ENCODE measurements around the gene CCDC184. TPM values are rescaled to one million over a fixed set of nuclear protein-coding genes. Genes with fewer than 3 reads are reported as not detected.

Gene CCDC184
- total and polyA plus RNA-seq, 2 donors (not counting 1 experiment from before 2014, with no cell fraction given) = 0.54 to 1.4 TPM

- Mint-ChIP-seq H3K4me3 (no peak overlapping the region), H3K27ac (no peak overlapping the region), H3K4me1 (peaks cover 9% of the 10 kb centered on the region), H3K9me3 (ENCODE audit: insufficient read depth) (no peaks in the 10 kb centered on the region), H3K27me3 (peaks cover 22% of the 10 kb centered on the region)
- TF ChIP-seq, protein P1, sequence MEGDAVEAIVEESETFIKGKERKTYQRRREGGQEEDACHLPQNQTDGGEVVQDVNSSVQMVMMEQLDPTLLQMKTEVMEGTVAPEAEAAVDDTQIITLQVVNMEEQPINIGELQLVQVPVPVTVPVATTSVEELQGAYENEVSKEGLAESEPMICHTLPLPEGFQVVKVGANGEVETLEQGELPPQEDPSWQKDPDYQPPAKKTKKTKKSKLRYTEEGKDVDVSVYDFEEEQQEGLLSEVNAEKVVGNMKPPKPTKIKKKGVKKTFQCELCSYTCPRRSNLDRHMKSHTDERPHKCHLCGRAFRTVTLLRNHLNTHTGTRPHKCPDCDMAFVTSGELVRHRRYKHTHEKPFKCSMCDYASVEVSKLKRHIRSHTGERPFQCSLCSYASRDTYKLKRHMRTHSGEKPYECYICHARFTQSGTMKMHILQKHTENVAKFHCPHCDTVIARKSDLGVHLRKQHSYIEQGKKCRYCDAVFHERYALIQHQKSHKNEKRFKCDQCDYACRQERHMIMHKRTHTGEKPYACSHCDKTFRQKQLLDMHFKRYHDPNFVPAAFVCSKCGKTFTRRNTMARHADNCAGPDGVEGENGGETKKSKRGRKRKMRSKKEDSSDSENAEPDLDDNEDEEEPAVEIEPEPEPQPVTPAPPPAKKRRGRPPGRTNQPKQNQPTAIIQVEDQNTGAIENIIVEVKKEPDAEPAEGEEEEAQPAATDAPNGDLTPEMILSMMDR (IDR thresholded peaks at IDR 0.05) = no peak
- TF ChIP-seq EZH2 (IDR thresholded peaks at IDR 0.05; ENCODE audit: borderline replicate concordance, insufficient read depth, low read depth, low read length, poor library complexity, severe bottlenecking) = no peak
- H3K79me2 ChIP-seq (ENCODE audit: control insufficient read depth, insufficient read depth, low read length) = no peaks in the 10 kb centered on the region
- H3K4me1 ChIP-seq (ENCODE audit: control insufficient read depth in 2 of 2, insufficient read depth in 2 of 2, low read length in 2 of 2) = peaks cover 8 to 10% of the 10 kb centered on the region in 2 donors
- no peak overlapping the region for H2AFZ ChIP-seq (ENCODE audit: insufficient read depth, low read depth, low read length, poor library complexity, severe bottlenecking)
- CTCF ChIA-PET = interaction anchor here (1.0 kb wide), 1 partner anchor 19 kb away, joined by 3 read pairs; no protein-coding TSS in a partner anchor
- H3K9ac ChIP-seq (ENCODE audit: low read length) = no peak overlapping the region
- ATAC-seq (ENCODE audit: low read depth) (no peak), DNase-seq (no peak)
- no peaks in the 10 kb centered on the region for H4K20me1 ChIP-seq (ENCODE audit: control insufficient read depth, insufficient read depth, low read length, poor library complexity, severe bottlenecking)
- POLR2A ChIA-PET = no interaction called here
- H3K4me2 ChIP-seq (replicated peaks; ENCODE audit: low read depth, low read length, poor library complexity, severe bottlenecking) = no peak overlapping the region
- H3K9me3 ChIP-seq (ENCODE audit: control extremely low read depth in 1 of 3, control insufficient read depth in 2 of 3, insufficient read depth in 1 of 3, low read length in 2 of 3) = no peaks in the 10 kb centered on the region
- intact Hi-C loops (cut with micrococcal nuclease) = no loop called here
- no peak overlapping the region for H3K27ac ChIP-seq (ENCODE audit: low read length in 2 of 2)
- H3K4me3 ChIP-seq (ENCODE audit: control extremely low read depth in 1 of 5, extremely low read depth in 1 of 5, insufficient read depth in 1 of 5, low read depth in 2 of 5, low read length in 4 of 5) = no peak overlapping the region
- no peaks in the 10 kb centered on the region for H3K36me3 ChIP-seq (replicated peaks in 1 of 2; ENCODE audit: control extremely low read depth in 1 of 2, control insufficient read depth in 1 of 2, extremely low read depth in 1 of 2, insufficient read depth in 2 of 2, low read length in 1 of 2)
- H3K27me3 ChIP-seq (replicated peaks in 1 of 4; ENCODE audit: control extremely low read depth in 1 of 4, control insufficient read depth in 3 of 4, insufficient read depth in 4 of 4, low read length in 3 of 4) = peaks cover 0 to 3% (median 0%) of the 10 kb centered on the region in 4 experiments
These were observed 33.3 kb downstream of the CCDC184 start for GRCh38 chr12:48216785-48217184.

GRCh38 chr12:48219631-48220030 lies 36.2 kb downstream of the CCDC184 start:
- no peak overlapping the region for H3K9ac ChIP-seq (ENCODE audit: low read length)
- no peaks in the 10 kb centered on the region for H3K4me1 Mint-ChIP-seq
- POLR2A ChIA-PET = no interaction called here
- H3K27ac ChIP-seq (ENCODE audit: low read length in 2 of 2) = no peak overlapping the region
- TF ChIP-seq, protein P1 (IDR thresholded peaks at IDR 0.05) = no peak
- TF ChIP-seq EZH2 (IDR thresholded peaks at IDR 0.05; ENCODE audit: borderline replicate concordance, insufficient read depth, low read depth, low read length, poor library complexity, severe bottlenecking) = no peak
- no peaks in the 10 kb centered on the region for H3K36me3 ChIP-seq (replicated peaks in 1 of 2; ENCODE audit: control extremely low read depth in 1 of 2, control insufficient read depth in 1 of 2, extremely low read depth in 1 of 2, insufficient read depth in 2 of 2, low read length in 1 of 2)
- H3K27ac Mint-ChIP-seq = no peak overlapping the region
- H3K4me1 ChIP-seq (ENCODE audit: control insufficient read depth in 2 of 2, insufficient read depth in 2 of 2, low read length in 2 of 2) = no peaks in the 10 kb centered on the region
- no peak overlapping the region for H3K4me3 Mint-ChIP-seq
- intact Hi-C loops (cut with micrococcal nuclease) = no loop called here
- H3K27me3 ChIP-seq (replicated peaks in 1 of 4; ENCODE audit: control extremely low read depth in 1 of 4, control insufficient read depth in 3 of 4, insufficient read depth in 4 of 4, low read length in 3 of 4) = peaks cover 0 to 9% (median 4%) of the 10 kb centered on the region in 4 experiments
- peaks cover 24% of the 10 kb centered on the region for H3K27me3 Mint-ChIP-seq
- no peak overlapping the region for H3K4me3 ChIP-seq (ENCODE audit: control extremely low read depth in 1 of 5, extremely low read depth in 1 of 5, insufficient read depth in 1 of 5, low read depth in 2 of 5, low read length in 4 of 5)
- H3K9me3 Mint-ChIP-seq (ENCODE audit: insufficient read depth) = no peaks in the 10 kb centered on the region
- H3K79me2 ChIP-seq (ENCODE audit: control insufficient read depth, insufficient read depth, low read length) = no peaks in the 10 kb centered on the region
- DNase-seq (no peak), ATAC-seq (ENCODE audit: low read depth) (no peak)
- CTCF ChIA-PET = interaction anchor here (1.2 kb wide), 1 partner anchor 399 kb away, joined by 3 read pairs; no protein-coding TSS in a partner anchor
- H2AFZ ChIP-seq (ENCODE audit: insufficient read depth, low read depth, low read length, poor library complexity, severe bottlenecking) = no peak overlapping the region
- no peak overlapping the region for H3K4me2 ChIP-seq (replicated peaks; ENCODE audit: low read depth, low read length, poor library complexity, severe bottlenecking)
- H4K20me1 ChIP-seq (ENCODE audit: control insufficient read depth, insufficient read depth, low read length, poor library complexity, severe bottlenecking) = no peaks in the 10 kb centered on the region
- no peaks in the 10 kb centered on the region for H3K9me3 ChIP-seq (ENCODE audit: control extremely low read depth in 1 of 3, control insufficient read depth in 2 of 3, insufficient read depth in 1 of 3, low read length in 2 of 3)
- WGBS (ENCODE audit: insufficient coverage) = no CpG with 5 or more reads among the region's 1 CpG
